ENCODE data around the gene CALM1.

Gene CALM1

DNA sequence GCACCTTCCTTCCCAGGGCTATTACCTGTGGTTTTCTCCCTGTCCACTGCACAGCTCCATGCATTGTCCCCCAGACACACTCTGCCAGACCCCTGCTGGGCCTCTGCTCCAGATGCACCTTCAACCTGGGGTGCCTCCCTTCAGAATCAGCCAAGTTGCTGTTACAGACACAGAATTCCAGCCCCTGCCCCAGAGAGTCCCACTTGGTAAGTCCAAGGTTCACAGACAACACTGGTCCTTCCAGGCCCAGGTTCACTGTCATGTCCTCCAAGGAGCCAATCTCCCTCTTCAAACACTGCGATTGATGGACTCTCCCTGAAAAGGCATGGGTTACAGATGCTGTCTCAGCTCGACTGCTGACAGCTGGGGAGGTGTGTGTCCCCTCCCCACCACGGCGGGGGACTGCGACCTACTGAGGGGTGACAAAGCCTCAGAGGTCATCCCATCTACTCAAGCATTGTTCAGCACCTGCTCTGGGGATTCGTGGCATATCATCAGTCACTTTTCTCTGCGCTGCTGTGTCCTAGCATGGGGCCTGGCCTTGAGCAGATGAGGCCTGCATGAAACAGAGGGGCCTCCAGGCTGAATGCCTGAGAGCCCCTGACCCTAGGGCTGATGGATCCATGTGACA lies 24.3 kb downstream of the CALM1 start:
- TF ChIP-seq ZBTB7A (IDR thresholded peaks at IDR 0.05; ENCODE audit: low read depth) (no peak), RAD21 (IDR thresholded peaks at IDR 0.05; ENCODE audit: low read depth) (no peak), CREB1 (IDR thresholded peaks at IDR 0.05; ENCODE audit: low read depth) (no peak), CEBPB (IDR thresholded peaks at IDR 0.05) (no peak), REST (IDR thresholded peaks at IDR 0.05; ENCODE audit: low read depth) (no peak), TAF1 (IDR thresholded peaks at IDR 0.05; ENCODE audit: low read depth) (no peak), EP300 (IDR thresholded peaks at IDR 0.05; ENCODE audit: borderline replicate concordance) (no peak), MAX (IDR thresholded peaks at IDR 0.05) (no peak), TCF12 (IDR thresholded peaks at IDR 0.05; ENCODE audit: low read depth) (no peak), NFIC (IDR thresholded peaks at IDR 0.05) (no peak), FOXM1 (IDR thresholded peaks at IDR 0.05; ENCODE audit: borderline replicate concordance, low read depth) (no peak)

DNA sequence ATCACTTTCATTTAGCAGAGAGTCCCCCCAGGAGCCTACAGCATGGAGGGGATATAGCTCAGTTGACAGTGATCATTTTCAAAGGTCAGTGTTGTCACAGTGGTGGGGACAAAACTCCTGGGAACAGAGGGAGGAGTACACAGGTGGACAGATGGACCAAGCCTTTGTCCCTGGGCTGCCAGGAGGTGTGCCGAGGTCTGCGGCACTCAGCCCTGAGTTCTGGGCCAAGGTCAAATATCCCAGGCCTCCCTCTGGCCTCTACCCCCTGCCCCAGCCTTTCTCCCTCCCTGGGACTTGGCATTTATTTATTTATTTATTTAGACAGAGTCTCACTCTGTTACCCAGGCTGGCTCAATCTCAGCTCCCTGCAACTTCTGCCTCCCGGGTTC lies 24.8 kb downstream of the CALM1 start:
- TF ChIP-seq REST (IDR thresholded peaks at IDR 0.05; ENCODE audit: low read depth) (no peak), YY1 (IDR thresholded peaks at IDR 0.05; ENCODE audit: low read depth) (no peak), TEAD4 (IDR thresholded peaks at IDR 0.05) (no peak), USF1 (IDR thresholded peaks at IDR 0.05) (no peak), CEBPB (IDR thresholded peaks at IDR 0.05) (no peak), FOXM1 (IDR thresholded peaks at IDR 0.05; ENCODE audit: borderline replicate concordance, low read depth) (no peak), NFIC (IDR thresholded peaks at IDR 0.05) (no peak), CREB1 (IDR thresholded peaks at IDR 0.05; ENCODE audit: low read depth) (no peak), RAD21 (IDR thresholded peaks at IDR 0.05; ENCODE audit: low read depth) (no peak), ZBTB7A (IDR thresholded peaks at IDR 0.05; ENCODE audit: low read depth) (no peak), MAX (IDR thresholded peaks at IDR 0.05) (no peak), TCF12 (IDR thresholded peaks at IDR 0.05; ENCODE audit: low read depth) (no peak), EGR1 (IDR thresholded peaks at IDR 0.05) (no peak), TAF1 (IDR thresholded peaks at IDR 0.05; ENCODE audit: low read depth) (no peak)

DNA sequence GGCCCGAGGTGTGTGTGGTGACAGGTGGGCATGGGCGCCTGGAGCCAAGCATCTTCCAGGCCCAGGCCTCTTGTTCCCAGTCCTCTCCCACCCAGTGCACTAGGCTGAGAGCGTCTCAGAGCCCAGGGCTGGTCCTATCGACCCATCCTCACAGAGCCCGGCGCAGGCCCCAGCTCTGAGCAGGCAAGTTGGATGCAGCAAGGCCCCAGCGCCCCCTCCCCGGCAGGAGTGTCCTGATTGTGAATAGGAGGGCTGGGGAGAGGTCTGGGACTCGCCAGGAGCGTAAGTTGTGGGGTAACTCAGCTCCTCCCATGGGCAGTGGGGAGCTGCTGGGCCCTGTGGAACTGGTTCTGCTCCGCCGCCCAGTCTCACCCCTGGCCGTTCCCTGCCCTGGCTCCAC lies 26.3 kb downstream of the CALM1 start:
- TF ChIP-seq ZBTB7A (IDR thresholded peaks at IDR 0.05; ENCODE audit: low read depth) (no peak), RAD21 (IDR thresholded peaks at IDR 0.05; ENCODE audit: low read depth) (no peak), MAX (IDR thresholded peaks at IDR 0.05) (no peak), EGR1 (IDR thresholded peaks at IDR 0.05) (no peak), USF1 (IDR thresholded peaks at IDR 0.05) (no peak)

GRCh38 chr14:90424075-90424474 lies 27.2 kb downstream of the CALM1 start:
- TF ChIP-seq USF1 (IDR thresholded peaks at IDR 0.05) (no peak), MAX (IDR thresholded peaks at IDR 0.05) (no peak), TCF12 (IDR thresholded peaks at IDR 0.05; ENCODE audit: low read depth) (no peak), EP300 (IDR thresholded peaks at IDR 0.05; ENCODE audit: borderline replicate concordance) (no peak), YY1 (IDR thresholded peaks at IDR 0.05; ENCODE audit: low read depth) (no peak), FOXM1 (IDR thresholded peaks at IDR 0.05; ENCODE audit: borderline replicate concordance, low read depth) (no peak), NFIC (IDR thresholded peaks at IDR 0.05) (no peak), TAF1 (IDR thresholded peaks at IDR 0.05; ENCODE audit: low read depth) (no peak), EGR1 (IDR thresholded peaks at IDR 0.05) (no peak), RAD21 (IDR thresholded peaks at IDR 0.05; ENCODE audit: low read depth) (no peak), CREB1 (IDR thresholded peaks at IDR 0.05; ENCODE audit: low read depth) (no peak), TEAD4 (IDR thresholded peaks at IDR 0.05) (no peak), REST (IDR thresholded peaks at IDR 0.05; ENCODE audit: low read depth) (no peak), ZBTB7A (IDR thresholded peaks at IDR 0.05; ENCODE audit: low read depth) (no peak)
